ENCODE data around the gene HOXB6.

The HOXB6 gene

GRCh38 chr17:48609759-48610281 lies 5.0 kb upstream of the HOXB6 start:
- DNase-seq (ENCODE audit: low spot score) = no peak

DNA sequence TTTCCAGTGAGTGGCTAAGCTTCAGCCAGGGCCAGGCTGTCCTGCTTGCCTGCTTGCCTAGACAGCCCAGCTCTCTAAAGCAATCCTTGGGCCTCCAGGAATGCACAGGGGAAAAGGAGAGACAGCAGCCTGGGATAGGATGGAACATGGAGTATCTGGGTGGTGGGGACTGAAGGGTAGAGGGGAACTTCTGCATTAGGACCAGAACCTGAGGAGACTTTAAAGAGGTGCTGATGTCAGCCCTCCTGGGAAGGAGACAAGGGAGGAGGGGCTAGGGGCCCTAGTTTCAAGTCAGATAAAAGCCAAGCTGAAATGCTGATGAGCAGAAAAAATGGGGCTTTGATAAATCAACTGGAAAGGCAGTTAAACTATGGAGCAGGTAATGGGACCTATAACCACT lies 4.2 kb upstream of the HOXB6 start:
- no peak for DNase-seq (ENCODE audit: low spot score)

DNA sequence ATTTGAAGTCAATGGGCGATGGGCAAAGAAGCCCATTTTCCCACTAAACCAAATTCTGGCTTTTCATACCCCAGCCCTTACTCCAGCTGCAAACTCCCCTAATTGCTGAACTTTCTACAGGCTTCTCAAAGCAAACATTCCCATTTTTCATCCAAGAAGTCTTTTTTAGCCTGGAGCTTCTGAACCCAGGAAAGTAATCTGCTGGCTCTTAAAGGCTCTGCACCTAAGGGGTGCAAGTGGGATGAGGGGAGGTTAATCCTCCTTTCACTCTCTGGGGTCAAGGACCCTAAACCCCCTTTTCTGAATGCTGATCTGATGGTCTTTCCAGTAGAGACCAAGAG lies 3.7 kb upstream of the HOXB6 start:
- no peak for DNase-seq (ENCODE audit: low spot score)

DNA sequence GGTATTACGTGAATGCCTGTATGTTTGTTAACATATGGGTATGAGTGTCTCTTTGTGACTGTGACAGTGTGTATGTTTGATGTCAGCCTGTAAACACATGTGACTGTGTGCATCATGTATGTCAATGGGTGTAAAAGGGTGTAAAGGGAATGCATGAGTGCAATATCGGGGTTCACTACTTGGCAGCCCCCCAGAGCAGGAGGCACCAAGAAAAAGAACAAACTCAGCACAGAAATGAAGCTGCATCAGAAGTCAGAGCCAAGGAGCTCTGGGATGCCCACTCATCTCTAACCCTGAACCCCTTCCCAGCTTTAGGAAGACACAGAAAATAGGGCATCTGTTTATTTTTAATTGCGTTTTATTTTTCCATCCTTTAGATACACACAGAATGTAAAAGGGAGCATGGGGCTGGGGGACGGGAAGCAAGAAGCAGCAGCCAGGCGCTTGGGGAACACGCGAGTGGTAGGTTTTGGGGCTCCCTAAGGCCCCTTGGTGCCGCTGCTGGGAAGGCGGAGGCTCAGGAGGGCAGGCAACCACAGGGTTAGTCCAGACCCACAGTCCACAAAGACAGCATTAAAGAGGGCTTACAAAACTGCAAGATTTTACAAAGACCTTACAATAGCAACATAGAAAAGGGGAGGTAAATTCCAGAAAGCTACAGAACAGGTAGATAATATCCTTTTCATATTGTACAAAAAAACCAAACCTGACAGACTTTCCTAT lies 2.3 kb upstream of the HOXB6 start:
- DNase-seq (ENCODE audit: low spot score) = no peak

GRCh38 chr17:48605991-48606891 lies 1.5 kb upstream of the HOXB6 start:
- no peak for DNase-seq (ENCODE audit: low spot score)

GRCh38 chr17:48605409-48605919 lies 678 bp upstream of the HOXB6 start:
- no peak for DNase-seq (ENCODE audit: low spot score)

DNA sequence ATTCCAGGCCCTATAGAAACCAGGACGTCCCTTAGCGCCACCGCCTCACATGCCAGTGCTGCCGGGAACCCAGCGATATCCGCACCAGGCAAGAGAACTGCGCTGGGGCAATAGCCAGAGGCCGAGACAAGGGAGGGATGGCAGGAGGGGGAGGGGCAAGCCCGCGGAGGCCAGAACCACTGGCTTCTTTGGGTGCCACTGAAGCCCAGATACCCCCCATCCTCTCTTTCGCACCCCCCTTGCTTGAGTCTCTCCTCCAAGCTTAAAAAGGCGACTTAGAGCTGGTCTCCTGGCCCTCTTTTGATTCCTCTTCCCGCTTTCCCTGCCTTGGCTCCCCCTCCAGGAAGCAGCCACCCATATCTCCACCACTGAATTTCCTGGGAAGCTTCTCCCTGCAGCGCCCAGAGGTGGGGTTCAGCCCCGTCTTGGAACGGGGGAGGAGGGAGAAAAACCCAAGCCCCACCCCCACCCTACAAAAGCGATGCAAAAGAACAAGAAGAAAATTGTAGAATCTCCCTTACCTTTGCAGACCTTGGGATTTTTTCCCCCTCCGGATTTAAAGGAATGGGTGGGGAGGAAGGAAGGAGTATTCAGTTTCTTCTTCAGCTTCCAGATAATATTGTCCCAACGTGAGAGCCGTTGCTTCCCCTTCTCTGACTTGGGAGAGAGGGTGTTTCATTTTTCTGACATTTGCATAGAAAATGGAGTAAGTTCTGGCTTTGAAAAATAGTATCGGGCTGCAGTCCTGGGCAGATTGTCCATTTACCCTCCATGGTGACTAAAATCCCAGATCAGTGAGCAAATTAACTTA lies 622 bp downstream of the HOXB6 start:
- DNase-seq (ENCODE audit: low spot score) = no peak

DNA sequence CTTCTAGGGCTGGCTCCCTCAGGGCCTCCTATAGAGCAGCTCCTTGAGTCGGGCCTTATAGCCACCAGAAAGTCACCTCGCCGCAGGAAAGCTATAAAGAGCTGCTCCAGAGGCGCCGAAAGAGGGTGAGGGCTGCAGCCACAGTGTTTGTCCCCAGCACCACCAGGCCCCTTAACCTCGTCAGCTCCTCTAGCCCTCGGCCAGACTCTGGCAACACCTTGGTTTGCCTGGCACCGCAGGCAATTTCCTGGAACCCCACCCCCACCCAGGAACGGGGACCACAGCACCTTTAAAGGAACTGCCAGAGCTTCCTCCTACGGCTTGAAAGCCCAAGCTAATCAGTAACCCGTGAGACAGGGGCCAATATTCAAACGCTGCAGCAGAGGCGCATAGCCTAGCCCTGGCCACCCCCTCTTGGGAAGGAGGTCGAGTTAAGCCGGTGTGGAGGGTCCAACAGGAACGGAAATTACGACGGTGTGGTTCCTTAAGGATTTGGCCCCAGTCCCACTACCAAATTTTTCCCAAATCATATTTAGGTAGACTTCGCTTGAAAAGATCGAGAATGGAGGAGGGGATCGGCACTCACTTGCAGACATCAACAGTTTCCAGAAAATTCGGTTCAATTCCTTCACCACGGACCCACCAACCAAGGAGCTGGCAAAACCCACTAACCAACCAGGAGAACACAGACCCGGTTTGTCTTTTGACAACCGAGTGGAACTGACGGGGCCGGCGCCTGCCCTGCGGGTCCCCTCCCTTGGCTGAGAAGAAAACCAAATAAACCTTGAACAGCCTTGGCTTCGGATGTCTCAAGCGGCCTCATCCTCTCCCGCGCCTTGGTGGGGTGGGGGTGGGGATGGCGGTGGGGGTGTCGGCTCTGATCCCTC lies 3.0 kb downstream of the HOXB6 start:
- no peak for DNase-seq (ENCODE audit: low spot score)

DNA sequence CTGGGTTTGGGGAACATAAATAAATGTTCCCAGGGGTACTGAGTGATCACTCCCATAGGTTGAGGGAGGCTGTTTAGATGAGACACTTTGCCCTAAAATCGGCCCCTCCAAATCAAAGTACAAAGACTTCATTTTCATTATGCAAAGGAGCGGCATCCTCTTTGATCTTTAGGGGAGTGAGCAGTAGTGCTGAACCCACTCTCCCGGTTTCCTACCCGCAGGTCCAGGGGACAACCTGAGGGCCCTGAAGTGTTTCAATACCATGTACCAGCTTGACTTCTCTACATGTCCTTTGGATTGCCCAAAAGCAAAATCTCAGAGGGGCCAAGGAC lies 3.6 kb downstream of the HOXB6 start:
- DNase-seq (ENCODE audit: low spot score) = no peak

DNA sequence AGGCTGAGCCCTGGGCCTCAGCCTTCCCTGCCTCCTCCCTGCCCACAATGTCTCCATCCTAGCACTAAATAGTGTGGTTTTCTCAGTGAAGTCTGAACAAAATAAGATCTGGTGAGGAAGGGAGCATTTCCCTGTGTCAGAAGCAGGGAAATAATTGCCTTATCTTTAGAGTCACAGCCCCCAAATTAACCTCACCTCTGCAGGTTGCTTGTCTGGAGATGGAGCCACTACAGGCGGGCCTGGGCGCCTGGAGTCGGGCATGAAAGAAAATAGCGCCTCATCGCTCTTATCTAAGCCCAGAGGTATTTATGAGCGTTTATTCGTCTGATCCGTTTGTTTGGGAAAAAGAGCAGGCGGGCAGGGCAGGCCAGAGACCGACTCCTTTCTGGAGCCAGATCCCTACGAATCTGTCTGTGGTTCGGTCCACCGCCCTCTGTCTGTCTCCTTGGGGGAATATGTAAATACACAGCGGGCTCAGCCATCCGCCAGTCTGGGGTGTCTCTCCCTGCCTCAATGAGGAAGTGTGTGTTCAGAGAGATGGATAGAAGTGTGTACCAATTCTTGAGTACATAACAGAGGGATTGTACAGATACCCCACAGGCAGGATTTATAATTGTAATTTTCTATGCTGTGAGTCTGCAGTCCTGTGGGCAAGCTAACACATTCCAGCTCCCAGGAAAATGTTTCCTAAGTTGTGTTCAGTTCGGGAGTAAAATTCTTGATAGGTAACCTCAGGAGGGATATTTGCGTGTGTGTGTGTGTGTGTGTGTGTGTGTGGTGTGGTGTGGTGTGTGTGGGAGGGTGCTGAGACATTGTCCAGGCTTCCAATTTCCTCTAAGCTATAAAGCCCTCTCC lies 4.3 kb downstream of the HOXB6 start:
- DNase-seq (ENCODE audit: low spot score) = no peak

GRCh38 chr17:48599354-48599753 lies 5.4 kb downstream of the HOXB6 start:
- DNase-seq (ENCODE audit: low spot score) = no peak

GRCh38 chr17:48598736-48599135 lies 6.0 kb downstream of the HOXB6 start:
- DNase-seq (ENCODE audit: low spot score) = no peak

DNA sequence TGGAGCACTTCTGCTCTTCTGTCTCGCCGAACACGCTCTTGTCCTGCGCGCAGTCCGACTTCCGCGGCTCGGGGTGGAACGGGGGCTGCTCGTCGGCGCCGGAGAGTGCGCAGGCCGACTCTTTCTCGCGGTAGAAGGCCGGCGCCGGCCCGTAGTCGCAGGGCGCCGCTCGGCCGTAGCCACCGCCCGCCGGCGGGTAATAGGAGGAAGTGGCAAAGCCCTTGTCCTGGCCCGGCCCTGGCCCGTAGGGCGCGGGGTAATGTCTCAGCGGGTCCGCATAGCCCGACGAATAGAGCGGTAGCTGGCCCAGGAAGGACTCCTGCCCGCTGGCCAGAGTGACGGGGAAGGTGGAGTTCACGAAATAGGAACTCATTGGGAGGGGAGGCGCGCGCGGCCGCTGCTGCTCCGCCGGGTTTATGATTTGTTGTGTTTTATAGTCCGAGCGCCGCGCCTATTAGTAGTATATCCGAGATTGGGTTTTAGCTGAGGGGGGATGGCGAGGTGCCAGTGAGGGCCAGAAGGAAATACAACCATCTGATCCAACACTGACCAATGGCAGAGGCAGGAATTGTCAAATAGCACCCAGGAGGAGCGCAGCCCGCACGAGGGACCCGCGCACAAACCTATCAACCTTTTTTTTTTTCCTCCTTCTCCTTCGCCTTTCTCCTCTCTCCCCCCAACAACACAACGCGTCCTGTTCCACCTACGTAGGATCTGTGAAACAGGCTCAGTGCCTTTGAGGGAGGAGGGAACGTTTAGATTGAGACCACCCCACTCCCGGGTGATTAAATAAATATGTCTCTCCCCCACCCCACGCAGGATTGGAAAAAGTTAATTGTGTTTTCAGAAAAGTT lies 6.8 kb downstream of the HOXB6 start:
- no peak for DNase-seq (ENCODE audit: low spot score)

- no peak for DNase-seq (ENCODE audit: low spot score)
Observed at GRCh38 chr17:48597528-48597777, 7.3 kb downstream of the HOXB6 start.

DNA sequence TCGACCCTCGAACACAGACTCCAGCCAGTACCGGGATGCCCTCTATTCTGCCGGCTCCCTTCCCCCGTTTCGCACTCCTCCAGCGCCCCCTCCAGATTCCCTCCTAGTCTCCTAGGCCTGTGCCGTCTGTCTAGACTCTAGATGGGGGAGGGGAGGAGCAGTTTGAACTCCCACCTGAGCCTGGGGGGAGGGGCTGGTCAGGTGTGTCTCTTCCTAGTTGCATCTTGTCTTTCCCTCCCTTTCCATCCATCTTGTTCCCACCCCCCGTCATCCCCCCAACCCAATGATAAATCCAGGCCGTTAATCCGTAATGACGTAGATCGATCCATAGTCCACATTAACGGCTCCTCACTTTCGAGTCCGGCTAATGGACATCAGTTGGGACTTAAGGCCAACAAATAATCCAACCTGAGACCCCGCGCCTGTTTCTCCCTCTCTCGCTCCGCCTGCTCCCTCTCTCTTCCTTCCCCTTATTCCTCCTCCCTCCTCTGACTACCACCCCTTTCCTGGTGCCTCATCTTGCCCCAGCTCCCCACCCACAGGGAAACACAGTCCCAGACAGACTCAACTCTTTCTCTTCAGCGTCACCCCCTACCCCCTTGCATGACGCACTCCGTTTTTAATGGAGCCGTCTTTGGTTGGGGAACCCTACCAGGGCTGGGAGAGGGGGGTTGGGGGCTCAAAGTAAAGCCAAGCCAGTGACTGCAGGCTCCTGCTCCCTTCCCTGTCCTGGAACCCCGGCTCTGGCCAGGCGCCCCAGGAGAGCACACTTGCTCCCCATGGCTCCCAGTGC lies 7.9 kb downstream of the HOXB6 start:
- no peak for DNase-seq (ENCODE audit: low spot score)

DNA sequence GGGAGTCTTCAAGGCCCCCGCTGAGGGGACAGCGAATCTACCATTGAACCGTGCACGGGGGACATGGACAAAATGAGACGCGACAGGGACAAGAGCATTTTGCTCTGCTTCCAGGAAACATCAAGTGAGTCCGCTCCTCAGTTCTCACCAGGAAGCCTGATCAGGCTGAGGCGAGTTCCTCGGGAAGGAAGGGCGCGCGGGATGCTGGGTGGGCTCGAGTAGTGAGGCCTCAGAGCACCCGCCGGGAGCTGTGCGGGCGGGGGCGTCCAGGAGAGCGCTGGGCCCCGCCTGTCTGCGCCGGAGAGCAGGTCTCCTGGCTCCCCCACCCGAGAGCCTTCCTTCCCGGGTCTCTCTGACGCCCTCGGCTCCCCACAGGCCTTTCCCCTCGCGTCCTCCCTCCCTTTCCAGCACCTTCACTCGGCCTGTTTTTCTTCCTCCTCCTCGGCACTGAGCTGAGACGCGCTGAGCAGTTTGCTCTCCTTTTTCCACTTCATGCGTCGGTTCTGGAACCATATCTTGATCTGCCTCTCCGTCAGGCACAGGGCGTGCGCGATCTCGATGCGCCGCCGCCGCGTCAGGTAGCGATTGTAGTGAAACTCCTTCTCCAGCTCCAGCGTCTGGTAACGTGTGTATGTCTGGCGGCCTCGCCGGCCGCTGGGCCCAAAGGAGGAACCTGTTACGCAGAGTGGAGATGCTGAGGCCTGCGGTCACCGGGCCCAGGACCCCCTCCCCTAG lies 8.6 kb downstream of the HOXB6 start:
- DNase-seq (ENCODE audit: low spot score) = no peak

- no peak for DNase-seq (ENCODE audit: low spot score)
Observed at GRCh38 chr17:48595278-48595999, 9.3 kb downstream of the HOXB6 start.

Measured in SK-N-DZ (cell line).